HG03025 (cell line): ENCODE results near the gene MEX3B.
"Not testable (repeated sequence)": the region's sequence is repeated elsewhere in the genome, so short reads cannot be mapped to it uniquely, and the experiment has no call there.

Source experiments
- ATAC-seq: cut with Tn5 transposase; IDR thresholded peaks from one replicate; pipeline ENCODE4 v1.9.1; 2021; ENCODE audit warnings: mild to moderate bottlenecking, moderate library complexity; ENCODE audit not compliant: unreplicated experiment, low FRiP score

Gene MEX3B

GRCh38 chr15:82014989-82015388 lies 30.8 kb downstream of the MEX3B start:
- no peak for ATAC-seq

GRCh38 chr15:82012908-82013307 lies 32.9 kb downstream of the MEX3B start:
- no peak for ATAC-seq

GRCh38 chr15:82005239-82005638 lies 40.6 kb downstream of the MEX3B start:
- ATAC-seq = no peak

GRCh38 chr15:82003916-82004315 lies 41.9 kb downstream of the MEX3B start:
- ATAC-seq = no peak

GRCh38 chr15:81995081-81995480 lies 50.7 kb downstream of the MEX3B start:
- not testable (repeated sequence) for ATAC-seq

- no peak for ATAC-seq
These were observed 53.3 kb downstream of the MEX3B start for GRCh38 chr15:81992523-81992922.
